ENCODE data around the gene VDAC2. TPM values are rescaled to one million over a fixed set of nuclear protein-coding genes. Genes with fewer than 3 reads are reported as not detected.

The VDAC2 gene
- total RNA-seq, 1 experiment from 2014 or later: 285 TPM

DNA sequence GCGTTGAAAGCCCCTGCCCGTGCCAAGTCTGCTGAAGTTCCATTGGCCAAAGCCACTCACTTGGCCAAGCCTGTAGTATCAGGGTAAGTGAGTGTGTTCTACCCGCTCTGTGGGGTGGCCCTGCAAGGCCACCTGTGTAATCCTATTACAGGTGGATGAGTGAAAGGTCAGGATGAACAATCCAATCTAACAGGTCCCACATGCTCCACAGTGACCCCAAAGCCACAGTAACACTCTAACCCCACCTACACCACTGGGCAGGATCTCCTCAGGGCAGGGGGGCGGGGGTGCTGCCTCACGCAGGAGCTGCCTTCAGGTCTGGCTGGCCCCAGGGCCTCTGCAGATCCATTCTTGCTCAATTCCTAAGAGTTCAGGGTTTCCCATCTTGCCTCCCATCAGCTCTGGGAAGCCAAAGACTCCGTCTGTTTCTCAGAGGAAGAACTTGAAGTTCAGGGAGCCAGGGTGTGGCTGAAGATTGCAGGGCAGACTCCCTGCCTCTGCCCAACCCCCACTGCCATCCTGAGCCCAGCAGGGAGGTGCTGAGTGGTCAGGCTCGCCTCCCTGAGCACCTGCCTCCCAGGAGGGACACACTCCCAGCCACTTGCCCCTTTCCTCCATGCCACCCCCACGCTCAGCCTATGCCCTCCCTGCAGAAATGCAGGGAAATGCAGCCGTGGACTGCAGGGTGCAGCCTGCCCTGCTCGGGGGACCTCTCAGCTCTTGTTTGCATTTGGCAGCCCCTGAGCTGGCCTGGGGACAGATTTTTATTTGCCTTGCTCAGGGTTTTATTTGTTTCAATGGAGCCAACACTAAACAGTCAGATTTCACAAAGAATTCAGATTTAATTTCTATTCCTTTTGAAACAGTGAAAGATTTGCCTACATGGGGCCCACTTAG lies 35.0 kb downstream of the VDAC2 start:
- H3K36me3 ChIP-seq: no peaks in the 10 kb centered on the region
- no peak overlapping the region for H3K27ac ChIP-seq
- H3K4me3 ChIP-seq: no peak overlapping the region
- DNase-seq: no peak
- no peaks in the 10 kb centered on the region for H3K4me1 ChIP-seq
- H3K9me3 ChIP-seq (replicated peaks): no peaks in the 10 kb centered on the region
- no peaks in the 10 kb centered on the region for H3K27me3 ChIP-seq

DNA sequence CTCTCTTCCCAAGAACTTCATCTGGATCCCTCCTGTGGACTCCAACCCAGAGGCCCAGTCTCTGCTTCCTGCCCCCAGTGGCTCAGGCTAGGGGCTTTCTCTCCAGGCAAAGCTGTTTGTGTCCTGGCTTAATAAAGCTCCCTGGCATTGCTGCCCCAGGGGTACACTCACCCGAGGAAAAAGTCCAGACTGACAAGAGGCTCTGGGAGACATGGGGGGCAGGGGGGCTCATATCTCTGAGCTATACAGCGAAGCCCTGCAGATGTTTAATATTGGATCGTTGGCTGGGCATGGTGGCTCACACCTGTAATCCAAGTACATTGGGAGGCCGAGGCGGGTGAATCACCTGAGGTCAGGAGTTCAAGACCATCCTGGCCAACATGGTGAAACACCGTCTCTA lies 35.9 kb downstream of the VDAC2 start:
- H3K4me1 ChIP-seq: no peaks in the 10 kb centered on the region
- H3K27ac ChIP-seq: no peak overlapping the region
- no peaks in the 10 kb centered on the region for H3K36me3 ChIP-seq
- no peak overlapping the region for H3K4me3 ChIP-seq
- H3K27me3 ChIP-seq: no peaks in the 10 kb centered on the region
- no peak for DNase-seq
- no peaks in the 10 kb centered on the region for H3K9me3 ChIP-seq (replicated peaks)

DNA sequence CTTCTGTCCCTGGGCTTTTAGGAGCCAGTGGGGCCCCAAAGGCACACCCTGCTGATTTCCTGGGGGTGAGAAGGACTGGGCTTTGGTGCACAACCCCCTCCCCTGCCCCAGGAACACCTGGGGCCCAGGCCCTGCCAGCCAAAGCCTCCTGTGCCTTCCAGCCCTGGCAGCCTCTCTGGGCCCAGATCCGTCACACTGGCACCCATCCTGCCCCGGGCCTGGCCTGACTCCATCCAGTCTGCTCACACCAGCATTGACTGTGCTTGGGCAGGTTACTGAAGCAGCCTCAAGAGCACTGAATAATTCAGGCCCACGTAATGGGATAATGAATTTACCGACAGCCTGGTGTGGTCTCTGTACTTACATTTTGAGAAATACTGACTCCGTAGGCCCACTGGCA lies 37.2 kb downstream of the VDAC2 start:
- DNase-seq: no peak
- Histone ChIP-seq H3K27ac (no peak overlapping the region), H3K9me3 (replicated peaks) (no peaks in the 10 kb centered on the region), H3K4me1 (no peaks in the 10 kb centered on the region), H3K4me3 (no peak overlapping the region), H3K36me3 (no peaks in the 10 kb centered on the region), H3K27me3 (no peaks in the 10 kb centered on the region)

DNA sequence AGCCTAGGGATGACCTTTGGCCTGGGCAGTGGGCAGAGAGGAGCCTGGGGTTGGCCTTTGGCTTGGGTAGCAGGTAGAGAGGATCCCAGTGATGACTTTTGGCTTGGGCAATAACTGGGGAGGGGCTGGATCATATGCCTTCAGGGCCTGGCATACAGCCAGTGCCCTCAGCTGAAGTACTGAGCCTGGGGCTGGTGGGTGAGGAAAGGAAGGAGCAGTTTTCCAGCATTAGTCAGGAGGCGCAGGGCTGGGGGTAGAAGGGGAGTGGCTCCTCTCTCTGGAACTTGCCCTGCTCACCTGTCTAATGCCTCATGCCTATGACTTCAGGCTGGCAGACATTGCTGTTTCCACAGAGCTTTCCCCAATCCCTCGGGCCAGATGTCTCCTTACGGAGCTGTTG lies 40.3 kb downstream of the VDAC2 start:
- Histone ChIP-seq H3K36me3 (no peaks in the 10 kb centered on the region), H3K4me1 (no peaks in the 10 kb centered on the region), H3K27me3 (no peaks in the 10 kb centered on the region), H3K4me3 (no peak overlapping the region), H3K9me3 (replicated peaks) (peaks cover 9% of the 10 kb centered on the region), H3K27ac (no peak overlapping the region)
- DNase-seq: no peak

DNA sequence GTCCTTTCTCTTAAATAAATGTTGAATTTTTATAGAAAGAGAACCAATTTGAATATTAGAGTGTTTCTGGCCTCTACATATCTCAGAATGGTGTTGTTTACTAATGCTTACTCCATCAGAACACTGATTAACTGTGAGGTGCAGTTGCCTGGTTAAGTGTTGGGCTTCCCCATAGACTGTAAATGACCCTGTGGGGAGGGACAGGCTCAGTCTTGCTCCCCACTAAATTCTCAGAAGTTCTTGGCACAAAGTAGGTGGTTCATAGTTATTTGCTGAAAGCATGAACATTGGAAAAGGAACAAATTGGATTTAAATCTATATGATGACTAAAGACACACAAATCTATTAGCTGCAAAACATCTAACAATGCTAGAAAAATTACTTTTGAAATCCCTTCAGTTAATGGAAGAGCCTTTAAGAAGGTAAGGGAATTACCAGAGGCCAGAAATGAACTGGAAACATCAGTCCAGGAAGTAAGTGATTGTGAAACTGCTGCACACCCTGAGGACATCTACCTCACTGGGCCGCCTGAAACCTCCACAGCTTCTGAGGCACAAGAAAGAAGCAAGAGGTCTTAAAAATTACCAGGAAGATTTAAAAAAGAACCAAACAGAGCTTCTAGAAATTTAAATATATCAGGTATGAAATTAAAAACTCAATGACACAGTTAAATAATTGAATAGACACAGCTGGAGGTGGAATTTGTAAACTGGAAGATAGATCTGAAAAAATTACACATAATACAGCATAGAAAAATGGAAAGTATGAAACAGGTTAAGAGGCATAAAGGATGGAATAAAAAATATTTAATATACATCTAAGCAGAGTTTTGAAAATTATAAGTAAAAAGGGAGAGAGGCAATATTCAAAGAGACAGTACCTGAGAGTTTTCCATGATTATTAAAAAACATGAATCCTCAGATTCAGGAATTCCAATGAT lies 43.0 kb downstream of the VDAC2 start:
- Histone ChIP-seq H3K9me3 (replicated peaks) (peaks cover 9% of the 10 kb centered on the region), H3K36me3 (no peaks in the 10 kb centered on the region), H3K4me3 (no peak overlapping the region), H3K27me3 (no peaks in the 10 kb centered on the region), H3K27ac (no peak overlapping the region), H3K4me1 (no peaks in the 10 kb centered on the region)
- DNase-seq: no peak

DNA sequence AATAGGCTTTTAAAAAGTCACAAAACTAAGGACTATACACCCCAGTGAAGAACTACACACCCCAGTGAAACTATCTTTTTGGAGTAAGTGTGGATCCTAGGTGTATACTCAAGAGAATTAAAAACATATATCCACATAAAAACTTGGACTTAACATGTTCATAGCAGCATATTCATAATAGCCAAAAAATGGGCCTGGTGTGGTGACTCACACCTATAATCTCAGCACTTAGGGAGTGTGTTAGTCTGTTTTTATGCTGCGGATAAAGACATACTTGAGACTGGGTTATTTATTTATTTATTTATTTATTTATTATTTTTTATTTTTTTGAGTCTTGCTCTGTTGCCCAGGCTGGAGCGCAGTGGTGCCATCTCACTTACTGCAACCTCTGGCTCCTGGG lies 44.1 kb downstream of the VDAC2 start:
- H3K9me3 ChIP-seq (replicated peaks): peaks cover 9% of the 10 kb centered on the region
- H3K36me3 ChIP-seq: no peaks in the 10 kb centered on the region
- H3K4me1 ChIP-seq: no peaks in the 10 kb centered on the region
- no peak overlapping the region for H3K4me3 ChIP-seq
- H3K27me3 ChIP-seq: no peaks in the 10 kb centered on the region
- no peak overlapping the region for H3K27ac ChIP-seq
- no peak for DNase-seq

DNA sequence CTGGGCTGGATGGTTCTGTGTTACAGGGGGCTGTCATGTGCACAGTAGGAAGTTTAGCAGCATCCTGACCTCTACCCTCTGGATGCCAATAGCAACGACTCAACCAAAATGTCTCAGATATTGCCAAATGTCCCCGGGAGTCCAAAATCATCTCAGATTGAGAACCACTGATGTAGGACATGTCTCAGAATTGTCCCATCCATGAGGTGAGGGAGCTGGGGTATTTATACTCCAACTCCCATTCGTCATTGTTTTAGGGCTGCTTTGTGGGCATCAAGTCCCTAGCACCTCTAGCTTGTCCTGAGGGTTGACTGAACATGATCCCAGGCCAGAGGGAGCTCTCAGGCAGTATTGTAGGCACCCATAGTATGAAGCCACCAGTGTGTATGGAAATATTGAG lies 50.4 kb downstream of the VDAC2 start:
- no peak overlapping the region for H3K27ac ChIP-seq
- no peaks in the 10 kb centered on the region for H3K9me3 ChIP-seq (replicated peaks)
- no peaks in the 10 kb centered on the region for H3K4me1 ChIP-seq
- no peaks in the 10 kb centered on the region for H3K27me3 ChIP-seq
- no peaks in the 10 kb centered on the region for H3K36me3 ChIP-seq
- no peak overlapping the region for H3K4me3 ChIP-seq
- DNase-seq: no peak

DNA sequence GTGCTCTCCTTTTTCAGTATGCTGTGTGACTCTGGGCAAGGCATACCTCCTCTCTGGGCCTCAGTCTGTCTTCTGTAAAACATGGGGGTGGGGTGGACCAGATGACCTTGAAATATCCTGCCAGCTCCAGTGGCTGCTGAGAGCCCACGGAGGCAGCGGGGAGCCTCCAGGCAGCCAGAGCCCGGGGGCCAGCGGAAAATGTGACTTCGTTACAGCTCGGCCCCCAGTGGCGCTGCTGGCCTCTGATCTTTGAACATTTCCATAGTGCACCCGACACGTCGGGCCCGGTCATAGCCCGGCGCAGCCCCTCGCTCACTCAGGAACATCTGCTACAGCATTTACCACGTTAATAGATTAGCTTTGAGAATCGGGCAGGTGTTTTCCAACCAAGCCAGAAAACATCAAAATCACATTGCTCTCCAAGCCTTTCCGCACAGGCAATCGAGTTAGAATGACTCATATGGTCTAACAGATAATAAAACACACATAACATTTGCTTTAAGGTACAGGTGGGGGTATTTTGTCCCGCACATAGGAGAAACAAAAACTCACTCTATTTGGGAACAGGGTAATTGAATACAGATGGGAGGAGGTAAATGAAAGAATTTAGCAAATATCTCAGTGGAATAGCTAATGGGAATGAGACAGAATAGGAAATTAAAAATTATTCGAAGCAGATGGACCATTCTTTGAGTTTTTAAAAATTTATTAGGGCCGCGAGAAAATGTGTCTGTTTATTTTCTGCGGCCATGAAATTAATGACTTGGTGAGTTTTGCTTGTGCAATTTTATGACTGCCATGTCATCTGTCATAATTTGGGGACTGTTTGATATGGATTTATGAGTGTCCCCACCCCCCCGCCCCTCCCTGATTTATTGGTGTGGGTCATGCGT lies 51.5 kb downstream of the VDAC2 start:
- Histone ChIP-seq H3K27ac (no peak overlapping the region), H3K4me1 (no peaks in the 10 kb centered on the region), H3K9me3 (replicated peaks) (no peaks in the 10 kb centered on the region), H3K4me3 (no peak overlapping the region), H3K27me3 (no peaks in the 10 kb centered on the region), H3K36me3 (no peaks in the 10 kb centered on the region)
- no peak for DNase-seq

DNA sequence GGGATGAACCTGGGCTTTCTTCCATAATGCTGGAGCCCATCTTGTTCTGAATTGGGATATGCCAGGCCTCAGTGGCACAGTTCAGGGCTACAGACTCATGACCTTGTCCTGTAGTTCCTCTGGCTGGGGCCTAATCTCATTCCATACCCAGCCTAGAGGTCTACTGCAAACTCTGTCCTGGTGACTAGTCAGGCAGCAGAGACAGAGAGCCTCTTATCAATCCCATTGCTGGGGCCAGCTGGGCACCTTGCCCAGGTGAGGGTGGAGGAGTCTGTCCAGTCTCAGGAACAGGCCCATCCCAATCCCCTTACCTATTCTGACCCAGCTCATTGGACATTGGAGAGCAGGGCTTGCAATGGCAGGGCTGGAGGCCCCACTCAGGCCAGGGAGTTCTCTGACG lies 53.2 kb downstream of the VDAC2 start:
- H3K27ac ChIP-seq: no peak overlapping the region
- no peaks in the 10 kb centered on the region for H3K27me3 ChIP-seq
- H3K9me3 ChIP-seq (replicated peaks): no peaks in the 10 kb centered on the region
- DNase-seq: no peak
- no peaks in the 10 kb centered on the region for H3K36me3 ChIP-seq
- no peak overlapping the region for H3K4me3 ChIP-seq
- H3K4me1 ChIP-seq: no peaks in the 10 kb centered on the region

DNA sequence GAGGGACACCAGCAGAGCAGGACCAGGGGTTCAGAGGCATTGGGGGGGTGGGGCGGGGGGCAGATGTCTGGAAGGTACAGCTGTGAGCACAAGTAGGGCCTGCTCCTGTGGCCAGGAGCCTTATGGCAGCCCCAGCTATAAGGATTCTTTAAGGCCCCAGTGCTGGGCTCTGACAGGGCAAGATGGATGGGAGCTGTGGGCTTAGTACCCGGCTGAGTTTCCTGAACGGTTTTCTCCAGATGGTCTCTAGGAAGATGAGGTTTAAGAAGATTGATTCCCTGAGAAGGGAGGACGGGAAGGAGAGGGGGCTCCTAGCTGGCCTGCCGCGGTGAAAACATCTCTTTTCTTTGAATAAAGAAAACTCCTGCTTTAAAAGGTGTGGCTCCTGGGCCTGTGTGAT lies 55.3 kb downstream of the VDAC2 start:
- no peaks in the 10 kb centered on the region for H3K4me1 ChIP-seq
- no peaks in the 10 kb centered on the region for H3K9me3 ChIP-seq (replicated peaks)
- no peak overlapping the region for H3K27ac ChIP-seq
- no peak for DNase-seq
- no peaks in the 10 kb centered on the region for H3K36me3 ChIP-seq
- H3K4me3 ChIP-seq: no peak overlapping the region
- H3K27me3 ChIP-seq: no peaks in the 10 kb centered on the region

DNA sequence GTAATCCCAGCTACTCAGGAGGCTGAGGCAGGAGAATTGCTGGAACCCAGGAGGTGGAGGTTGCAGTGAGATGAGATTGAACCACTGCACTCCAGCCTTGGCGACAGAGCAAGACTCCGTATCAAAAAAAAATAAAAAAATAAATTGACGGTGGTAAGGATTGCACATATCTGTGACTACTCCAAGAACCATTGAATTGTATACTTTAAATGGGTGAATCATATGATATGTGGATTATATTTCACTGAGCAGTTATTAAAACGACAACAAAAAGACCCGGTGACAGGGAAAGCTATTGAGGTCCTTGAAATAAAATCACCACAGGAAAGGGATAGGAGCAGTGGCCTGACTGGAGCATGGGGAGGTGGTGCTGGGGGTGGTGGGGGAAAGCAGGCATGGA lies 56.3 kb downstream of the VDAC2 start:
- DNase-seq: no peak
- no peak overlapping the region for H3K27ac ChIP-seq
- H3K9me3 ChIP-seq (replicated peaks): no peaks in the 10 kb centered on the region
- H3K36me3 ChIP-seq: no peaks in the 10 kb centered on the region
- no peaks in the 10 kb centered on the region for H3K27me3 ChIP-seq
- H3K4me1 ChIP-seq: no peaks in the 10 kb centered on the region
- H3K4me3 ChIP-seq: no peak overlapping the region

DNA sequence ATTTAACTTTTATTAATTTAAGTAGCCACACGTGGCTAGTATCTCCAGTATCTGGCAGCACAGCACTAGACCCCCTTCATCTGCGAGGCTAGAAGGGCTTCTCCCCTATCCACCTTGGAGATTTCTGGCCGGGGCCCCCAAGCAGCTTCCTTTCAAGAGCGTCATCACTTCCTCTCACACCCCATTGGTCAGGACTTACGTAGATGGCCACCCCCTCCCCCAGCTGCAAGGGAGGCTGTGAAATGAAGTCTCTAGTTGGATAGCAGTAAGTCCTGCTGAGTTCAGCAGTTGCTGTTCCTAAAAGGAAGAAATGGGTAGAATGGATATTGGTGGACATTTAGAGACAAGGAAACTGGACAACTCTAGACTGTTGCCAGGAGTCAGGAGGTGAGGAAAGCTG lies 59.0 kb downstream of the VDAC2 start:
- DNase-seq: no peak
- Histone ChIP-seq H3K9me3 (replicated peaks) (no peaks in the 10 kb centered on the region), H3K27me3 (no peaks in the 10 kb centered on the region)

DNA sequence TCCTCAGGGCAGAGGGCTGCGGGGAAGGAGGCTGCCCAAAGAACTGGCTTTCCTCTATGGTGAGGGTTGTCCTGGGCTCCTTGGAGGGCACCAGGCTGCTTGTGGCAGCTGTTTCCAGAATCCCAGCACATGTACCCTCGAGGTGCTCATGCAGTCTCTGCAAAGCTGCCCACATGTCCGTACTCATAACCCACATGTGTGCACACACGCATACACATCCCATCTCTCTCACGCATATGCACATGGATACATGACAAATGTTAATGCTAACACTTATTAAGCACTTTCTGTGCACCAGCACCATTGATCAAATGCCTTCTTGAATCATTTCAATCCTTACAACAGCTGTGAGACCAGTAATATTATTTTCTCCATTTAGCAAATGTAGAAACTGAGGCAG lies 61.5 kb downstream of the VDAC2 start:
- Histone ChIP-seq H3K36me3 (no peaks in the 10 kb centered on the region), H3K4me1 (no peaks in the 10 kb centered on the region), H3K27ac (no peak overlapping the region), H3K4me3 (no peak overlapping the region), H3K9me3 (replicated peaks) (no peaks in the 10 kb centered on the region), H3K27me3 (no peaks in the 10 kb centered on the region)
- DNase-seq: no peak

More for the DNA sequence above, 59.0 kb downstream of the VDAC2 start:
- H3K4me3 ChIP-seq: no peak overlapping the region
- H3K36me3 ChIP-seq: no peaks in the 10 kb centered on the region
- no peaks in the 10 kb centered on the region for H3K4me1 ChIP-seq
- no peak overlapping the region for H3K27ac ChIP-seq

DNA sequence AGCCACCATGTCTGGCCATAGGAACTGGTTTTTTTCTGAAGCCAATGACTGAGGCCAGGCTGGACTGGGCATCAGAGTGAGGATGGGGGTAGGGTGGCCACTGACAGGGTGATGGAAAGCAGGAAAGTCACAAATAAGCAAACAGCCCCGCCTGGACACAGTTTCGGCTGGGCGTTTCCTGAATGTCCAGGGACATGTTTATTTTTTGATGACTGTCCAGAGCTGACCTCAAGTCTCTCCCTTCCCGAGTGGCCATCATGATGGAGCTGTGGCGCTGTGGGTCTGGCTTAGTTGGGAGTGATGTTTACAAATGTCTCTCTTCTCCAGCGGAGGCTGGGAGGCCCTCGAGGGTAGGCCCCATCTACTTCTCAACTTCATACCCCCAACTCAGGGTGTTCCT lies 62.3 kb downstream of the VDAC2 start:
- Histone ChIP-seq H3K9me3 (replicated peaks) (no peaks in the 10 kb centered on the region), H3K4me1 (no peaks in the 10 kb centered on the region), H3K27ac (no peak overlapping the region), H3K4me3 (no peak overlapping the region), H3K27me3 (no peaks in the 10 kb centered on the region), H3K36me3 (no peaks in the 10 kb centered on the region)
- no peak for DNase-seq
